Esophagus squamous epithelium (tissue), 5 donors: ENCODE measurements around the gene EVC. TPM values are rescaled to one million over a fixed set of nuclear protein-coding genes. Genes with fewer than 3 reads are reported as not detected.

Experiments used
- DNase-seq: peaks from one replicate; lab custom pipeline; 2025; lab: John Stamatoyannopoulos, UW
- H3K27ac ChIP-seq, 4 donors: fragments of 200-600 bp; sonication (generic); one replicate each; pipeline ENCODE4 v1.5.1; 2016 to 2019; ENCODE audit warnings: mild to moderate bottlenecking in 1 of 4
- H3K27me3 ChIP-seq, 4 donors: fragments of 200-600 bp; sonication (generic); 1 replicate in 3 of 4; 2 replicates in 1 of 4; pipeline versions ENCODE4 v1.5.1 to v1.6.0; 2017 to 2021; ENCODE audit warnings: antibody characterized with exemption in 1 of 4
- H3K36me3 ChIP-seq, 3 donors: fragments of 200-600 bp; sonication (generic); one replicate each; pipeline ENCODE4 v1.5.1; 2016 to 2019
- H3K4me1 ChIP-seq, 3 donors: fragments of 200-600 bp; sonication (generic); one replicate each; pipeline ENCODE4 v1.5.1; 2017 to 2019
- H3K4me3 ChIP-seq, 4 donors: fragments of 200-600 bp; sonication (generic); 1 replicate in 3 of 4; 2 replicates in 1 of 4; pipeline ENCODE4 v1.5.1; 2016 to 2019; ENCODE audit warnings: mild to moderate bottlenecking in 2 of 4, moderate library complexity in 1 of 4
- H3K9me3 ChIP-seq, 3 donors: fragments of 200-600 bp; sonication (generic); one replicate each; pipeline ENCODE4 v1.5.1; 2016 to 2019
- CTCF ChIP-seq, 6 experiments: fragments of 450-650 bp in 4 of 6; fragments of 200-600 bp in 2 of 6; sonication (generic) in 2 of 6; IDR thresholded peaks; one replicate each; pipeline ENCODE4 v1.5.1; 2016 to 2019; ENCODE audit warnings: antibody characterized with exemption in 6 of 6, mild to moderate bottlenecking in 4 of 6, moderate library complexity in 4 of 6
- POLR2A ChIP-seq, 4 donors: fragments of 450-650 bp; IDR thresholded peaks; one replicate each; pipeline ENCODE4 v1.6.1; 2017; ENCODE audit warnings: antibody characterized with exemption in 4 of 4, mild to moderate bottlenecking in 4 of 4, moderate library complexity in 3 of 4
- WGBS, 2 donors: methylation state at CpG; one replicate each; pipeline ENCODE4 v1.1.5; 2018; 5-methylcytosine and 5-hydroxymethylcytosine counted together
- intact Hi-C: fragments of 100-400 bp; cut with DNase I; formaldehyde crosslinking; loops from one replicate; pipeline ENCODE4 v1.15.0; 2022
- total RNA-seq, 4 donors: library from RNA; depleted of rRNA; stranded (reverse); fragments of >200 nt; gene quantifications; one replicate each; pipeline ENCODE4 v1.1.0, GENCODE V29; 2016
- donor health status: DM: yes; HTN: yes; CAD: no.

EVC gene
- total RNA-seq, 4 donors from 2014 or later = 4.2 to 17.2 (median 6.3) TPM

GRCh38 chr4:5759236-5760075, 48.5 kb downstream of the EVC start:
- Histone ChIP-seq H3K9me3 (no peaks in the 10 kb centered on the region), H3K4me3 (no peak overlapping the region), H3K4me1 (peaks cover 3 to 40% (median 6%) of the 10 kb centered on the region in 3 donors), H3K27me3 (no peaks in the 10 kb centered on the region), H3K36me3 (peaks cover 1 to 37% (median 6%) of the 10 kb centered on the region in 3 donors), H3K27ac (peak overlapping the region; percentile 61 to 81 (median 72))
- DNase-seq = no peak
- TF ChIP-seq CTCF (IDR thresholded peaks at IDR 0.05) (peak in 1 of 6 experiments; percentile 19), POLR2A (IDR thresholded peaks at IDR 0.05) (no peak)
- intact Hi-C loops = no loop called here
- WGBS, 2 donors = 83 to 86% methylated on average over 18 to 20 of the region's 22 CpGs

GRCh38 chr4:5760246-5760645, 49.2 kb downstream of the EVC start:
- intact Hi-C loops = no loop called here
- Histone ChIP-seq H3K27me3 (no peaks in the 10 kb centered on the region), H3K4me3 (no peak overlapping the region), H3K9me3 (no peaks in the 10 kb centered on the region), H3K27ac (peak overlapping the region in 2 of 4 donors; percentile 25 to 81), H3K4me1 (peaks cover 3 to 40% (median 6%) of the 10 kb centered on the region in 3 donors), H3K36me3 (peaks cover 0 to 29% (median 0%) of the 10 kb centered on the region in 3 donors)
- DNase-seq = no peak
- TF ChIP-seq POLR2A (IDR thresholded peaks at IDR 0.05) = no peak
- TF ChIP-seq CTCF (IDR thresholded peaks at IDR 0.05) = no peak
- 90 to 93% methylated on average over 5 of the region's 5 CpGs for WGBS, 2 donors

GRCh38 chr4:5760936-5761480, 50.0 kb downstream of the EVC start:
- no peaks in the 10 kb centered on the region for H3K9me3 ChIP-seq
- intact Hi-C loops = no loop called here
- H3K4me3 ChIP-seq = no peak overlapping the region
- peaks cover 0 to 21% (median 0%) of the 10 kb centered on the region in 3 donors for H3K36me3 ChIP-seq
- TF ChIP-seq POLR2A (IDR thresholded peaks at IDR 0.05) (no peak), CTCF (IDR thresholded peaks at IDR 0.05) (no peak)
- H3K27ac ChIP-seq = peak overlapping the region in 3 of 4 donors; percentile 9 to 81 (median 25)
- WGBS, 2 donors = 67 to 88% methylated on average over 7 of the region's 9 CpGs
- H3K4me1 ChIP-seq = peaks cover 3 to 40% (median 6%) of the 10 kb centered on the region in 3 donors
- H3K27me3 ChIP-seq = no peaks in the 10 kb centered on the region
- DNase-seq = no peak

- no peaks in the 10 kb centered on the region for H3K27me3 ChIP-seq
- intact Hi-C loops = no loop called here
- no peak overlapping the region for H3K4me3 ChIP-seq
- no peak for TF ChIP-seq POLR2A (IDR thresholded peaks at IDR 0.05)
- TF ChIP-seq CTCF (IDR thresholded peaks at IDR 0.05) = no peak
- H3K9me3 ChIP-seq = peaks cover 0 to 3% (median 0%) of the 10 kb centered on the region in 3 donors
- H3K36me3 ChIP-seq = peaks cover 0 to 18% (median 0%) of the 10 kb centered on the region in 3 donors
- 80 to 82% methylated on average over 1 to 2 of the region's 4 CpGs for WGBS, 2 donors
- peaks cover 7 to 23% (median 16%) of the 10 kb centered on the region in 3 donors for H3K4me1 ChIP-seq
- H3K27ac ChIP-seq = no peak overlapping the region
- no peak for DNase-seq
Observed at GRCh38 chr4:5770051-5770450, 59.0 kb downstream of the EVC start.
